Erythroblast (primary cell): ENCODE results near the gene ZCCHC24.
A peak's percentile ranks its signal among the peaks of the same experiment; 100 is the strongest.

Experiments used
- DNase-seq, 2 experiments: peaks; one replicate each; lab custom pipeline; 2025; lab: John Stamatoyannopoulos, UW
- GATA1 ChIP-seq: IDR thresholded peaks from 2 replicates; pipeline ENCODE4 v1.6.1; 2011; ENCODE audit warnings: low read depth, mild to moderate bottlenecking, control low read depth, low read length, moderate library complexity
- POLR2A ChIP-seq: IDR thresholded peaks from 2 replicates; pipeline ENCODE4 v1.6.1; 2011; ENCODE audit warnings: mild to moderate bottlenecking, low read length

The ZCCHC24 gene

GRCh38 chr10:79403441-79404230 is 41.8 kb downstream of the ZCCHC24 start:
- TF ChIP-seq POLR2A: no peak
- TF ChIP-seq GATA1: no peak
- no peak for DNase-seq

- DNase-seq: no peak
- no peak for TF ChIP-seq GATA1
- TF ChIP-seq POLR2A: no peak
Measured at GRCh38 chr10:79402951-79403350, 42.5 kb downstream of the ZCCHC24 start.

GRCh38 chr10:79402625-79402946 is 42.8 kb downstream of the ZCCHC24 start:
- TF ChIP-seq POLR2A (no peak), GATA1 (no peak)

GRCh38 chr10:79401015-79401921 is 44.2 kb downstream of the ZCCHC24 start:
- TF ChIP-seq GATA1 (no peak), POLR2A (no peak)
- no peak for DNase-seq

More at GRCh38 chr10:79402625-79402946, 42.8 kb downstream of the ZCCHC24 start:
- no peak for DNase-seq

GRCh38 chr10:79400146-79401004 is 45.0 kb downstream of the ZCCHC24 start:
- peak; percentile 57 to 66 for DNase-seq

GRCh38 chr10:79399223-79399831 is 46.1 kb downstream of the ZCCHC24 start:
- peak; percentile 34 to 45 for DNase-seq
- TF ChIP-seq POLR2A: no peak

More at GRCh38 chr10:79400146-79401004, 45.0 kb downstream of the ZCCHC24 start:
- no peak for TF ChIP-seq GATA1
- TF ChIP-seq POLR2A: no peak

GRCh38 chr10:79398642-79399041 is 46.8 kb downstream of the ZCCHC24 start:
- DNase-seq: no peak
- TF ChIP-seq GATA1 (no peak), POLR2A (no peak)

- DNase-seq: no peak
- TF ChIP-seq GATA1 (no peak), POLR2A (no peak)
Measured at GRCh38 chr10:79397575-79398303, 47.7 kb downstream of the ZCCHC24 start.

- no peak for DNase-seq
- no peak for TF ChIP-seq POLR2A
- no peak for TF ChIP-seq GATA1
Measured at GRCh38 chr10:79397051-79397450, 48.4 kb downstream of the ZCCHC24 start.

GRCh38 chr10:79396520-79396919 is 48.9 kb downstream of the ZCCHC24 start:
- TF ChIP-seq GATA1: no peak
- no peak for TF ChIP-seq POLR2A
- no peak for DNase-seq

GRCh38 chr10:79394664-79395063 is 50.8 kb downstream of the ZCCHC24 start:
- TF ChIP-seq GATA1: no peak
- TF ChIP-seq POLR2A: no peak
- no peak for DNase-seq

GRCh38 chr10:79393924-79394610 is 51.4 kb downstream of the ZCCHC24 start:
- TF ChIP-seq POLR2A (no peak), GATA1 (no peak)
- DNase-seq: no peak
